Gastroesophageal sphincter (tissue), 3 donors: ENCODE results near the gene OR2T10.
"Not testable (repeated sequence)": the region's sequence is repeated elsewhere in the genome, so short reads cannot be mapped to it uniquely, and the experiment has no call there.

Experiments
- EP300 ChIP-seq: sonication (generic); formaldehyde crosslinking; IDR thresholded peaks from one replicate; pipeline ENCODE4 v1.6.1; 2017; ENCODE audit warnings: antibody characterized with exemption, mild to moderate bottlenecking
- POLR2A ChIP-seq, 2 donors: fragments of 450-650 bp; IDR thresholded peaks; one replicate each; pipeline ENCODE4 v1.6.1; 2017; ENCODE audit warnings: antibody characterized with exemption in 2 of 2, mild to moderate bottlenecking in 2 of 2, moderate library complexity in 1 of 2
- POLR2AphosphoS5 ChIP-seq: sonication (generic); formaldehyde crosslinking; IDR thresholded peaks from one replicate; pipeline ENCODE4 v1.6.1; 2017; ENCODE audit warnings: antibody characterized with exemption
- TF ChIP-seq, protein P1 (sequence below), 4 experiments: fragments of 200-600 bp in 2 of 4; fragments of 450-650 bp in 2 of 4; sonication (generic) in 1 of 4; IDR thresholded peaks; one replicate each; pipeline ENCODE4 v1.5.1; 2017 to 2019; ENCODE audit warnings: antibody characterized with exemption in 4 of 4, mild to moderate bottlenecking in 2 of 4, moderate library complexity in 2 of 4

DNA sequence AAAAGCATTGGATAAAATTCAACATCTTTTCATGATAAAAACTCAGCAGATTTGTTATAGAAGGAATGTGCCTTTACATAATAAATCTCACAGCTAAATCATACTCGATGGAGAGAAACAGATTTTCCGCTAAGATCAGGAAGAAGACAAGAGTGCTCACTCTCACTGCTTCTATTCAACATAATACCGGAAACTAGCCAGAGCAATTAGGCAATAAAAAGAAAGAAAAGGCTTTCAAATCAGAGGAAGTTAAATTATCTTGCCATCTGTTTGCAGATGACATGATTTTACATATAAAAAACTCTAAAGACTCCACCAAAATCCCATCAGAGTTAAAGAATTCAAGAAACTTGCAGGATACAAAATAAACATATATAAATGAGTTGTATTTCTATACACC is 26.7 kb downstream of the OR2T10 start:
- not testable (repeated sequence) for TF ChIP-seq EP300; POLR2AphosphoS5; POLR2A (IDR thresholded peaks at IDR 0.05)
- TF ChIP-seq, protein P1, sequence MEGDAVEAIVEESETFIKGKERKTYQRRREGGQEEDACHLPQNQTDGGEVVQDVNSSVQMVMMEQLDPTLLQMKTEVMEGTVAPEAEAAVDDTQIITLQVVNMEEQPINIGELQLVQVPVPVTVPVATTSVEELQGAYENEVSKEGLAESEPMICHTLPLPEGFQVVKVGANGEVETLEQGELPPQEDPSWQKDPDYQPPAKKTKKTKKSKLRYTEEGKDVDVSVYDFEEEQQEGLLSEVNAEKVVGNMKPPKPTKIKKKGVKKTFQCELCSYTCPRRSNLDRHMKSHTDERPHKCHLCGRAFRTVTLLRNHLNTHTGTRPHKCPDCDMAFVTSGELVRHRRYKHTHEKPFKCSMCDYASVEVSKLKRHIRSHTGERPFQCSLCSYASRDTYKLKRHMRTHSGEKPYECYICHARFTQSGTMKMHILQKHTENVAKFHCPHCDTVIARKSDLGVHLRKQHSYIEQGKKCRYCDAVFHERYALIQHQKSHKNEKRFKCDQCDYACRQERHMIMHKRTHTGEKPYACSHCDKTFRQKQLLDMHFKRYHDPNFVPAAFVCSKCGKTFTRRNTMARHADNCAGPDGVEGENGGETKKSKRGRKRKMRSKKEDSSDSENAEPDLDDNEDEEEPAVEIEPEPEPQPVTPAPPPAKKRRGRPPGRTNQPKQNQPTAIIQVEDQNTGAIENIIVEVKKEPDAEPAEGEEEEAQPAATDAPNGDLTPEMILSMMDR (IDR thresholded peaks at IDR 0.05) = not testable (repeated sequence)
